Endothelial cell of umbilical vein (primary cell): ENCODE measurements around the gene AQP12B. TPM values are rescaled to one million over a fixed set of nuclear protein-coding genes. Genes with fewer than 3 reads are reported as not detected.

ENCODE experiments used
- BruUV-seq: library from RNA; stranded (reverse); fragments of 400-500 nt; replicated peaks from 2 replicates; lab custom pipeline; 2021; lab: Mats Ljungman, UMichigan
- CTCF ChIA-PET: fragments of 300-600, 350-600 bp; sonication (Branson Sonifier 250); formaldehyde crosslinking; loops from one replicate; lab custom pipeline; 2021; ENCODE audit warnings: antibody characterized with exemption, inconsistent platforms; lab: Charles Lee
- POLR2A ChIA-PET: fragments of 300-600, 350-600 bp; sonication (Branson Sonifier 250); formaldehyde crosslinking; loops from one replicate; lab custom pipeline; 2021; ENCODE audit warnings: antibody characterized with exemption, inconsistent platforms; lab: Charles Lee
- DNase-seq: peaks from one replicate; pipeline ENCODE4 v3.0.0-alpha.2; 2011; ENCODE audit warnings: low read depth, low spot score
- FAIRE-seq: peaks from 2 replicates; lab custom pipeline; 2011; peaks lifted over from hg19 to GRCh38; lab: Jason Lieb, UNC
- H2AFZ ChIP-seq: 2 replicates; pipeline ENCODE4 v1.6.0; 2012; ENCODE audit warnings: low read depth, low read length, control low read depth, inconsistent platforms
- H3K27ac ChIP-seq: 2 replicates; pipeline ENCODE4 v1.5.1; 2011; ENCODE audit warnings: low read depth, mild to moderate bottlenecking, control low read depth, low read length, moderate library complexity; ENCODE audit not compliant: insufficient read depth
- H3K27me3 ChIP-seq, 2 experiments: 2 replicates each; pipeline versions ENCODE4 v1.6.0 to v1.6.1; 2011; ENCODE audit warnings: low read length in 2 of 2, mixed read lengths in 1 of 2; ENCODE audit not compliant: control insufficient read depth in 2 of 2, insufficient read depth in 2 of 2
- H3K36me3 ChIP-seq, 2 experiments: 2 replicates in 1 of 2; 3 replicates in 1 of 2; pipeline ENCODE4 v1.5.1; 2011; ENCODE audit warnings: low read length in 2 of 2, mild to moderate bottlenecking in 1 of 2, moderate library complexity in 1 of 2; ENCODE audit not compliant: control insufficient read depth in 2 of 2, insufficient read depth in 2 of 2; ENCODE audit errors: extremely low read depth in 1 of 2
- H3K4me1 ChIP-seq: 3 replicates; pipeline ENCODE4 v1.5.1; 2011; ENCODE audit warnings: mild to moderate bottlenecking, low read length; ENCODE audit not compliant: control insufficient read depth, insufficient read depth; ENCODE audit errors: extremely low read depth
- H3K4me2 ChIP-seq: 2 replicates; pipeline ENCODE4 v1.6.1; 2011; ENCODE audit warnings: low read length, control low read depth, mixed read lengths; ENCODE audit not compliant: insufficient read depth
- H3K4me3 ChIP-seq, 3 experiments: fragments of 200-600 bp in 1 of 3; sonication (generic), shearing (Covaris generic) in 1 of 3; replicated peaks in 1 of 3; 2 replicates each; pipeline ENCODE4 v1.5.1; 2011 to 2016; ENCODE audit warnings: control low read depth in 3 of 3, low read length in 3 of 3, mild to moderate bottlenecking in 2 of 3, inconsistent platforms in 1 of 3, low read depth in 1 of 3, moderate library complexity in 1 of 3; ENCODE audit not compliant: insufficient read depth in 1 of 3
- H3K79me2 ChIP-seq: 2 replicates; pipeline ENCODE4 v1.6.0; 2012; ENCODE audit warnings: low read length, inconsistent platforms; ENCODE audit not compliant: control insufficient read depth, insufficient read depth
- H3K9ac ChIP-seq: replicated peaks from 2 replicates; pipeline ENCODE3; 2011; ENCODE audit warnings: low read length, control low read depth; ENCODE audit not compliant: insufficient read depth; ENCODE audit errors: extremely low read depth
- H3K9me1 ChIP-seq: replicated peaks from 3 replicates; pipeline ENCODE4 v1.6.0; 2011; ENCODE audit warnings: mild to moderate bottlenecking, low read length; ENCODE audit not compliant: control insufficient read depth, insufficient read depth; ENCODE audit errors: extremely low read depth
- H3K9me3 ChIP-seq: replicated peaks from 2 replicates; pipeline ENCODE4 v1.5.1; 2012; ENCODE audit warnings: low read length, inconsistent platforms; ENCODE audit not compliant: control insufficient read depth, insufficient read depth
- H4K20me1 ChIP-seq: replicated peaks from 2 replicates; pipeline ENCODE3; 2011; ENCODE audit warnings: mild to moderate bottlenecking, low read length; ENCODE audit not compliant: control insufficient read depth, insufficient read depth; ENCODE audit errors: extremely low read depth
- EZH2 ChIP-seq: IDR thresholded peaks from 2 replicates; pipeline ENCODE4 v1.6.1; 2012; ENCODE audit warnings: borderline replicate concordance, low read depth, mild to moderate bottlenecking, moderate library complexity, low read length, inconsistent platforms; ENCODE audit not compliant: severe bottlenecking
- FOS ChIP-seq: IDR thresholded peaks from 2 replicates; pipeline ENCODE4 v1.6.1; 2011; ENCODE audit warnings: mild to moderate bottlenecking, low read length, moderate library complexity, borderline replicate concordance; ENCODE audit not compliant: insufficient read depth
- GATA2 ChIP-seq: IDR thresholded peaks from 2 replicates; pipeline ENCODE4 v1.7.0; 2011; ENCODE audit warnings: low read depth, mild to moderate bottlenecking, moderate library complexity, mixed read lengths, low read length; ENCODE audit not compliant: insufficient read length, insufficient read depth
- JUN ChIP-seq: IDR thresholded peaks from 2 replicates; pipeline ENCODE4 v1.6.1; 2011; ENCODE audit warnings: borderline replicate concordance, low read depth; ENCODE audit not compliant: insufficient read length, insufficient read depth
- MAX ChIP-seq: IDR thresholded peaks from 2 replicates; pipeline ENCODE4 v1.6.1; 2011; ENCODE audit not compliant: insufficient read depth, insufficient read length
- MYC ChIP-seq: IDR thresholded peaks from one replicate; pipeline ENCODE4 v1.6.1; 2011; ENCODE audit warnings: mild to moderate bottlenecking, low read depth, low read length
- POLR2A ChIP-seq: IDR thresholded peaks from 2 replicates; pipeline ENCODE4 v1.6.1; 2012; ENCODE audit warnings: low read depth, mild to moderate bottlenecking, control low read depth, low read length
- POLR2AphosphoS5 ChIP-seq: IDR thresholded peaks from 2 replicates; pipeline ENCODE4 v1.6.1; 2012; ENCODE audit warnings: low read depth, mild to moderate bottlenecking, control low read depth, low read length, moderate library complexity; ENCODE audit not compliant: insufficient read depth
- dilution Hi-C: fragments of 300-500 bp; cut with MboI; formaldehyde crosslinking; loops from one replicate; pipeline ENCODE4 v1.15.0; 2019; ENCODE audit warnings: low sequenced_read_pairs; ENCODE audit not compliant: extremely low pct_ligation_motif_present
- intact Hi-C: fragments of 100-400 bp; cut with micrococcal nuclease; formaldehyde crosslinking; loops from one replicate; pipeline ENCODE4 v1.10.0; 2022
- polyA plus RNA-seq, 4 experiments: library from polyadenylated mRNA; depleted of rRNA in 3 of 4; stranded (reverse) in 3 of 4; unstranded in 1 of 4; fragments of >200 nt; gene quantifications; 2 replicates each; pipeline versions ENCODE4 v1.2.1 to v1.2.3, GENCODE V29; 2011 to 2012; ENCODE audit warnings: missing spikeins in 1 of 4
- total RNA-seq: library from RNA; stranded (reverse); gene quantifications from 2 replicates; pipeline ENCODE4 v1.2.3, GENCODE V29; 2021
- TF ChIP-seq, protein P1 (sequence below), 2 donors: IDR thresholded peaks; 1 replicate in 1 of 2; 2 replicates in 1 of 2; pipeline ENCODE4 v1.5.1; 2011; ENCODE audit warnings: low read length in 2 of 2, mild to moderate bottlenecking in 2 of 2, moderate library complexity in 2 of 2, control low read depth in 1 of 2, inconsistent platforms in 1 of 2, low read depth in 1 of 2; ENCODE audit not compliant: insufficient read depth in 1 of 2; ENCODE audit errors: extremely low read depth in 1 of 2

Gene AQP12B
- total and polyA plus RNA-seq, 2 donors (not counting 3 experiments of a cell fraction or from before 2014, with no cell fraction given), result not detected

DNA sequence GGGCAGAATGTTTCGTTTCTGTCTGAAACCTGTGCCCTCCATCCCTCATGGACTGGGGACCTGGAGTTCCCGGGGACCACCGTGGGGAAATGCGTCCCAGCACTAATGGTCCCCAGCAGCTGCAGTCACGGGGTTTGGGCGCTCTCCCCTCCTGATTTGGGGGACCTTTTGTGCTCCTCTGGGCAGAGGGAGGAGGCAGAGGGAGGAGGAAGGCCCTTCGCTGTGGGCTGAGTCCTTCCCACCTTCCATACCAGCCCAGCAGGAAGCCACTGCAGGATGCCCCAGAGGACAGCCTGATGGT lies 54.2 kb downstream of the AQP12B start:
- H3K4me2 ChIP-seq, result no peak overlapping the region
- DNase-seq (no peak), FAIRE-seq (no peak)
- no peak overlapping the region for H3K27ac ChIP-seq
- H3K9ac ChIP-seq, result no peak overlapping the region
- no peak overlapping the region for H2AFZ ChIP-seq
- H3K4me3 ChIP-seq, result no peak overlapping the region
- no peaks in the 10 kb centered on the region for H3K36me3 ChIP-seq
- intact Hi-C loops, result no loop called here
- ChIA-PET CTCF (no interaction called here), POLR2A (no interaction called here)
- H3K9me3 ChIP-seq, result no peaks in the 10 kb centered on the region
- no peaks in the 10 kb centered on the region for H3K79me2 ChIP-seq
- H3K27me3 ChIP-seq, result no peaks in the 10 kb centered on the region
- no peaks in the 10 kb centered on the region for H4K20me1 ChIP-seq
- TF ChIP-seq POLR2A, result no peak
- no peak for TF ChIP-seq JUN
- TF ChIP-seq GATA2, result no peak
- TF ChIP-seq FOS, result no peak
- TF ChIP-seq EZH2, result no peak
- no peak for TF ChIP-seq MAX
- TF ChIP-seq MYC, result no peak
- TF ChIP-seq POLR2AphosphoS5, result no peak
- TF ChIP-seq, protein P1, sequence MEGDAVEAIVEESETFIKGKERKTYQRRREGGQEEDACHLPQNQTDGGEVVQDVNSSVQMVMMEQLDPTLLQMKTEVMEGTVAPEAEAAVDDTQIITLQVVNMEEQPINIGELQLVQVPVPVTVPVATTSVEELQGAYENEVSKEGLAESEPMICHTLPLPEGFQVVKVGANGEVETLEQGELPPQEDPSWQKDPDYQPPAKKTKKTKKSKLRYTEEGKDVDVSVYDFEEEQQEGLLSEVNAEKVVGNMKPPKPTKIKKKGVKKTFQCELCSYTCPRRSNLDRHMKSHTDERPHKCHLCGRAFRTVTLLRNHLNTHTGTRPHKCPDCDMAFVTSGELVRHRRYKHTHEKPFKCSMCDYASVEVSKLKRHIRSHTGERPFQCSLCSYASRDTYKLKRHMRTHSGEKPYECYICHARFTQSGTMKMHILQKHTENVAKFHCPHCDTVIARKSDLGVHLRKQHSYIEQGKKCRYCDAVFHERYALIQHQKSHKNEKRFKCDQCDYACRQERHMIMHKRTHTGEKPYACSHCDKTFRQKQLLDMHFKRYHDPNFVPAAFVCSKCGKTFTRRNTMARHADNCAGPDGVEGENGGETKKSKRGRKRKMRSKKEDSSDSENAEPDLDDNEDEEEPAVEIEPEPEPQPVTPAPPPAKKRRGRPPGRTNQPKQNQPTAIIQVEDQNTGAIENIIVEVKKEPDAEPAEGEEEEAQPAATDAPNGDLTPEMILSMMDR (IDR thresholded peaks at IDR 0.05; ENCODE audit: extremely low read depth in 1 of 2, insufficient read depth in 1 of 2, low read depth in 1 of 2, low read length in 2 of 2), result no peak
- BruUV-seq, result no TSS peak
- no peaks in the 10 kb centered on the region for H3K4me1 ChIP-seq
- H3K9me1 ChIP-seq, result no peaks in the 10 kb centered on the region
- dilution Hi-C loops, result no loop called here
